A204.1 (cell line): ENCODE data around the gene CLEC2B.
"Not testable (repeated sequence)": the region's sequence is repeated elsewhere in the genome, so short reads cannot be mapped to it uniquely, and the experiment has no call there.

Experiments used
- FAIRE-seq: peaks from 2 replicates; lab custom pipeline; 2012; peaks lifted over from hg19 to GRCh38; lab: Jason Lieb, UNC

The CLEC2B gene

GRCh38 chr12:9869307-9870161 lies at the start of gene CLEC2B:
CLEC2B (minus strand) TSS chr12:9869354.
- no peak for FAIRE-seq

- FAIRE-seq, result no peak
Measured at GRCh38 chr12:9911708-9912107, 42.6 kb upstream of the CLEC2B start.

- FAIRE-seq, result no peak
Measured at GRCh38 chr12:9910716-9911421, 41.7 kb upstream of the CLEC2B start.

- no peak for FAIRE-seq
Measured at GRCh38 chr12:9909724-9910123, 40.6 kb upstream of the CLEC2B start.

GRCh38 chr12:9908350-9908749 lies 39.2 kb upstream of the CLEC2B start:
- FAIRE-seq, result no peak

GRCh38 chr12:9907769-9908168 lies 38.6 kb upstream of the CLEC2B start:
- no peak for FAIRE-seq

GRCh38 chr12:9906873-9907272 lies 37.7 kb upstream of the CLEC2B start:
- FAIRE-seq, result no peak

GRCh38 chr12:9902539-9903228 lies 33.5 kb upstream of the CLEC2B start:
- no peak for FAIRE-seq

- no peak for FAIRE-seq
Measured at GRCh38 chr12:9900930-9901329, 31.8 kb upstream of the CLEC2B start.

GRCh38 chr12:9899209-9899608 lies 30.1 kb upstream of the CLEC2B start:
- no peak for FAIRE-seq

- no peak for FAIRE-seq
Measured at GRCh38 chr12:9897535-9897934, 28.4 kb upstream of the CLEC2B start.

- FAIRE-seq, result no peak
Measured at GRCh38 chr12:9895215-9895971, 26.2 kb upstream of the CLEC2B start.

GRCh38 chr12:9888665-9889273 lies 19.6 kb upstream of the CLEC2B start:
- FAIRE-seq, result no peak

GRCh38 chr12:9883175-9883574 lies 14.0 kb upstream of the CLEC2B start:
- FAIRE-seq, result no peak

GRCh38 chr12:9881988-9882387 lies 12.8 kb upstream of the CLEC2B start:
- no peak for FAIRE-seq

- no peak for FAIRE-seq
Measured at GRCh38 chr12:9881246-9881645, 12.1 kb upstream of the CLEC2B start, which contains the start of gene KLRF2. KLRF2 (plus strand) TSS chr12:9881489; CDS start chr12:9881596, 107 bp downstream.

- FAIRE-seq, result no peak
Measured at GRCh38 chr12:9880532-9881078, 11.5 kb upstream of the CLEC2B start.

GRCh38 chr12:9876120-9876519 lies 7.0 kb upstream of the CLEC2B start:
- not testable (repeated sequence) for FAIRE-seq

GRCh38 chr12:9872742-9873141 lies 3.6 kb upstream of the CLEC2B start:
- FAIRE-seq, result no peak

GRCh38 chr12:9872162-9872561 lies 3.0 kb upstream of the CLEC2B start:
- no peak for FAIRE-seq

- FAIRE-seq, result peak; percentile 40
Measured at GRCh38 chr12:9870286-9870866, 1.2 kb upstream of the CLEC2B start.
